RWPE1 (cell line): ENCODE measurements around the gene FBXL17.
A peak's percentile ranks its signal among the peaks of the same experiment; 100 is the strongest.

ENCODE experiments used
- CTCF ChIA-PET: fragments of 350-600 bp; sonication (Branson Sonifier 250); formaldehyde crosslinking; extraction: SDS; loops from one replicate; lab custom pipeline; 2021; lab: Yijun Ruan, JAX
- POLR2A ChIA-PET: fragments of 400-600 bp; formaldehyde crosslinking; extraction: SDS; loops from one replicate; lab custom pipeline; 2020; ENCODE audit warnings: antibody characterized with exemption; ENCODE audit not compliant: low non-redundant PET; lab: Yijun Ruan, JAX
- DNase-seq: peaks from one replicate; pipeline ENCODE4 v3.0.0; 2012; ENCODE audit warnings: low spot score
- H3K27ac ChIP-seq: fragments of 450-650 bp; 2 replicates; pipeline ENCODE4 v1.5.1; 2017
- TF ChIP-seq, protein P1 (sequence below): fragments of 450-650 bp; conservative IDR thresholded peaks from 2 replicates; pipeline ENCODE4 v1.5.1; 2017; ENCODE audit warnings: low read depth, mild to moderate bottlenecking

The FBXL17 gene

DNA sequence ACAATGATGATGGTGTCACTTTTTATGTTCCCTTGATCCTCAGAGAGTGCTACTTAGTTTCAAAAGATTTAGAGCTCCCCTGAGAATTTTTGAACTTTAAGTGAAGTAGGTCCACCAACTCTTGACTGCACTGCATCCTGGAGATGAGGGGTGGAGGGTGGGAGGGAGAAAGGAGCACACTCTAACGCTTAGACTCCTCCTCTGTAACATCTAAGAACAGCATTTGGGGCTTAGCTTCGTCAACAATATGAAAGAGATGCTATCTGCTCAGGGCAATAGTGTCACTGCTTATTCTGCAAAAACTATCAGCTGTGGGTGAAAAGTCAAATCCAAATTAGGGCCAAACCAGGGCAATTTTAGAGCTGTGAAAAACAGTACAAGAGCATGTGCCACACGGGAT lies 468.4 kb downstream of the FBXL17 start:
- TF ChIP-seq, protein P1, sequence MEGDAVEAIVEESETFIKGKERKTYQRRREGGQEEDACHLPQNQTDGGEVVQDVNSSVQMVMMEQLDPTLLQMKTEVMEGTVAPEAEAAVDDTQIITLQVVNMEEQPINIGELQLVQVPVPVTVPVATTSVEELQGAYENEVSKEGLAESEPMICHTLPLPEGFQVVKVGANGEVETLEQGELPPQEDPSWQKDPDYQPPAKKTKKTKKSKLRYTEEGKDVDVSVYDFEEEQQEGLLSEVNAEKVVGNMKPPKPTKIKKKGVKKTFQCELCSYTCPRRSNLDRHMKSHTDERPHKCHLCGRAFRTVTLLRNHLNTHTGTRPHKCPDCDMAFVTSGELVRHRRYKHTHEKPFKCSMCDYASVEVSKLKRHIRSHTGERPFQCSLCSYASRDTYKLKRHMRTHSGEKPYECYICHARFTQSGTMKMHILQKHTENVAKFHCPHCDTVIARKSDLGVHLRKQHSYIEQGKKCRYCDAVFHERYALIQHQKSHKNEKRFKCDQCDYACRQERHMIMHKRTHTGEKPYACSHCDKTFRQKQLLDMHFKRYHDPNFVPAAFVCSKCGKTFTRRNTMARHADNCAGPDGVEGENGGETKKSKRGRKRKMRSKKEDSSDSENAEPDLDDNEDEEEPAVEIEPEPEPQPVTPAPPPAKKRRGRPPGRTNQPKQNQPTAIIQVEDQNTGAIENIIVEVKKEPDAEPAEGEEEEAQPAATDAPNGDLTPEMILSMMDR, result no peak
- no peak for DNase-seq
- POLR2A ChIA-PET, result no interaction called here
- CTCF ChIA-PET, result no interaction called here
- H3K27ac ChIP-seq, result no peak overlapping the region

DNA sequence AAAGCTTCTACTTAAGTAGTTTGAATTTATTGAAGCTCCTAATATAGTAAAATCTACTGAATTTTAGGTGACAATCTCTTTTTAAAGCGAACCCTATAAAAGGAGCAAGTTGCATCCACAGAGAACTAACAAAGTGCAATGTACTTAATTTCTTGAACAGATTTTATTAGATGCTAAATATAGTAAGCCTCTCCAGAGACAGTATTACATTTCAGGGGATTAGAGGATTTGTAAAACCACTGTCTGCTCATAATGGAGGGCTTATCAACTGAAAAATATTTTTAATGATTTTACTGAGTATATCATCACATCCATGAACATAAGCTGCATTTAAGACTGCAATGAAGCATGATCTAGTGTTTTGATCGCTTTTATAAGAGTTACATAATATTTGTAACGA lies 481.2 kb downstream of the FBXL17 start:
- TF ChIP-seq, protein P1, result no peak
- ChIA-PET CTCF (no interaction called here), POLR2A (no interaction called here)
- H3K27ac ChIP-seq, result no peak overlapping the region
- DNase-seq, result no peak

DNA sequence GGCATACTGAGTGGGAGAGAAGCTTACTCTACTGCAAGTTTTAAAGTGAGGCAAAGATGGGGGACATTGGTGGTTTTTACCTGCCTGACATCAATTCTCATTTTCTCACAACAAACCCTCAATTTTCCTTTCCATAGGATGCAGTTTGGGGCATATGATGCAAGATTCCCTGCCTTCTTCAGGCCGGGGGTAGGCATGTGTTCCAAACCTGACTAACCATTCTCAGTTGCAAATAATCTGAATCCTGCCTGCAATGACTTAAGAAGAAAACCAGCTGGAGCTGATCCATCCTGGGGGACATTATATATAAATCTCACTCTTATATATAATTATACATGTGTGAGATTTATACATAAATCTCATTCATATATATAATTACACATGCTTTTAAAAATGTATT lies 487.5 kb downstream of the FBXL17 start:
- DNase-seq, result no peak
- TF ChIP-seq, protein P1, result no peak
- ChIA-PET POLR2A (no interaction called here), CTCF (no interaction called here)
- no peak overlapping the region for H3K27ac ChIP-seq

DNA sequence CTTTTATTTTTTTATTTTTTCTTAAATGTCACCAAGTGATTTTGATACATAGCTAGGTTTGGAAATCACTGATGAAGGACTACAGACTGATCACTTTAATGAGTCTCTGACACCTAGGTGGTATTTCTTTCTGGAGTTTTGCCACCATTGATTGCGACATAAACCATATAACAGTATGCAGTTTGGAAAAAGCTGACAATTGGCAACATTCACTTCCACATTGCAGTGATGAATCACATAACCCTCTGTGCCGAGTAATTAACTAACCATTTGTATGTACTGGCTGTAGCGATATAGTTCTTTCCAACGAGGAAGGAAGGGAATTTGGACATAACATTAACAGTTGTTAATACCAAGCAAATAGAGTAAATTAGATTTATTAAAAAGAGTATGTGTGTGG lies 488.3 kb downstream of the FBXL17 start:
- peak; percentile 60 for DNase-seq
- no peak overlapping the region for H3K27ac ChIP-seq
- ChIA-PET POLR2A (no interaction called here), CTCF (interaction anchor here (0.5 to 0.6 kb wide), 2 partner anchors 29 to 972 kb away, joined by 3 to 4 read pairs; no protein-coding TSS in a partner anchor)
- TF ChIP-seq, protein P1, result no peak

DNA sequence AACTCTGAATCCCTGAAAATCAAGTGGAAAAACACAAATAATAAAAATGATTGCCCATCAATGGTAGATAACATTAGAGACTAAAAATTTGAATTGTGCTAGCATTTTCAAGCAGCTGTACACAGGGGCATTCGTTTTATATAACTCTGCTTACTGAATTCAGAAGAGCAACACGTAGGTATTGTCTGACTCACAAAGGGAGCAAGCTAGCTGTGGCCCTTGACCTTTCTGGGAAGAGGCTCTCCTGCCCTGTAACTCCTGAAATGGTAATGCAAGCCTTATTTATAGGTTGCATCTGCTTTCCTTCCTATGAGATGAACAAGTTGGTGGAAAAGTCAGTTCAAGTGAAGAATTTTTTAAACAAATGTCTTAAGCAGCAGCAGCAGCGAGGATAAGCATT lies 492.5 kb downstream of the FBXL17 start:
- POLR2A ChIA-PET, result no interaction called here
- TF ChIP-seq, protein P1, result no peak
- H3K27ac ChIP-seq, result no peak overlapping the region
- CTCF ChIA-PET, result no interaction called here
- DNase-seq, result no peak

DNA sequence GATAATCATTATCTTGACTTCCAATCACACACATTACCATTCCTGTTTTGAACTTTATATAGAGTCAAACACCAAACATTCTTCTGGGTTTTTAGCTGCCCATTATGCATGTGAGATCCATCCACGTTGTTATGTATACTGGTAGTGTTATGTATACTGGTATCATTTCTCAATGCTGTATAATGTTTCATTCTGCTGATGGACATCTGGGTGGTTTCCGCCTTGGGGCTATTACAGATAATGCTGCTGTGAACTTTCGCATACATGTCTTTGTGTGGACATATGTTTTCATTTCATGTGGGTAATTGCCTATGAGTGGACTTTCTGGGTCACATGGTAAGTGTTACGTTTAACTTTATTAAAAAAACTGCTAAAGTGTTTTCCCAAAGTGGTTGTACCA lies 493.4 kb downstream of the FBXL17 start:
- POLR2A ChIA-PET, result no interaction called here
- TF ChIP-seq, protein P1, result no peak
- no peak overlapping the region for H3K27ac ChIP-seq
- no peak for DNase-seq
- CTCF ChIA-PET, result interaction anchor here (0.6 kb wide), 1 partner anchor 156 kb away, joined by 3 read pairs; no protein-coding TSS in a partner anchor
